ENCODE data around the gene PTP4A2. TPM values are rescaled to one million over a fixed set of nuclear protein-coding genes. Genes with fewer than 3 reads are reported as not detected.

PTP4A2 gene
- total RNA-seq, 1 experiment from 2014 or later: 169 TPM

GRCh38 chr1:31869449-31869848 lies 68.7 kb downstream of the PTP4A2 start:
- TF ChIP-seq CTCF (IDR thresholded peaks at IDR 0.05; ENCODE audit: insufficient read depth in 1 of 2, low read depth in 1 of 2, low read length in 1 of 2, severe bottlenecking in 1 of 2, unreplicated experiment in 1 of 2): no peak
- no peaks in the 10 kb centered on the region for H3K4me1 Mint-ChIP-seq (ENCODE audit: low read depth, unreplicated experiment)
- no peaks in the 10 kb centered on the region for H3K27me3 Mint-ChIP-seq (ENCODE audit: insufficient read depth, unreplicated experiment)
- intact Hi-C loops (cut with micrococcal nuclease; ENCODE audit: unreplicated experiment): no loop called here
- POLR2A ChIA-PET: no interaction called here
- no peaks in the 10 kb centered on the region for H3K4me1 ChIP-seq
- no peaks in the 10 kb centered on the region for H3K9me3 Mint-ChIP-seq (ENCODE audit: unreplicated experiment)
- no peak overlapping the region for H3K4me3 ChIP-seq (ENCODE audit: low read depth, low read length)
- H3K36me3 ChIP-seq (ENCODE audit: control insufficient read depth, insufficient read depth, low read length): no peaks in the 10 kb centered on the region
- H3K27me3 ChIP-seq (replicated peaks; ENCODE audit: control insufficient read depth, insufficient read depth, low read length): no peaks in the 10 kb centered on the region
- H3K36me3 Mint-ChIP-seq (ENCODE audit: insufficient read depth, unreplicated experiment): no peaks in the 10 kb centered on the region
- CTCF ChIA-PET: no interaction called here
- no peak for DNase-seq
- no TSS peak for BruUV-seq (replicated peaks)
- no peak overlapping the region for H3K4me3 Mint-ChIP-seq (ENCODE audit: unreplicated experiment)
- no peak overlapping the region for H3K27ac Mint-ChIP-seq (ENCODE audit: unreplicated experiment)
- H3K9me3 ChIP-seq: no peaks in the 10 kb centered on the region

GRCh38 chr1:31868862-31869261 lies 69.3 kb downstream of the PTP4A2 start:
- no TSS peak for BruUV-seq (replicated peaks)
- H3K27me3 Mint-ChIP-seq (ENCODE audit: insufficient read depth, unreplicated experiment): no peaks in the 10 kb centered on the region
- TF ChIP-seq CTCF (IDR thresholded peaks at IDR 0.05; ENCODE audit: insufficient read depth in 1 of 2, low read depth in 1 of 2, low read length in 1 of 2, severe bottlenecking in 1 of 2, unreplicated experiment in 1 of 2): no peak
- no peaks in the 10 kb centered on the region for H3K4me1 Mint-ChIP-seq (ENCODE audit: low read depth, unreplicated experiment)
- H3K36me3 Mint-ChIP-seq (ENCODE audit: insufficient read depth, unreplicated experiment): no peaks in the 10 kb centered on the region
- H3K9me3 ChIP-seq: no peaks in the 10 kb centered on the region
- H3K27me3 ChIP-seq (replicated peaks; ENCODE audit: control insufficient read depth, insufficient read depth, low read length): no peaks in the 10 kb centered on the region
- DNase-seq: no peak
- no peaks in the 10 kb centered on the region for H3K36me3 ChIP-seq (ENCODE audit: control insufficient read depth, insufficient read depth, low read length)
- H3K4me3 ChIP-seq (ENCODE audit: low read depth, low read length): no peak overlapping the region
- H3K27ac Mint-ChIP-seq (ENCODE audit: unreplicated experiment): no peak overlapping the region
- intact Hi-C loops (cut with micrococcal nuclease; ENCODE audit: unreplicated experiment): no loop called here
- POLR2A ChIA-PET: no interaction called here
- no peak overlapping the region for H3K4me3 Mint-ChIP-seq (ENCODE audit: unreplicated experiment)
- CTCF ChIA-PET: no interaction called here
- no peaks in the 10 kb centered on the region for H3K4me1 ChIP-seq
- no peaks in the 10 kb centered on the region for H3K9me3 Mint-ChIP-seq (ENCODE audit: unreplicated experiment)

- H3K4me3 ChIP-seq (ENCODE audit: low read depth, low read length): no peak overlapping the region
- no peaks in the 10 kb centered on the region for H3K9me3 ChIP-seq
- no peaks in the 10 kb centered on the region for H3K4me1 Mint-ChIP-seq (ENCODE audit: low read depth, unreplicated experiment)
- H3K27ac Mint-ChIP-seq (ENCODE audit: unreplicated experiment): no peak overlapping the region
- H3K36me3 Mint-ChIP-seq (ENCODE audit: insufficient read depth, unreplicated experiment): no peaks in the 10 kb centered on the region
- DNase-seq: no peak
- ChIA-PET POLR2A (no interaction called here), CTCF (no interaction called here)
- no peaks in the 10 kb centered on the region for H3K4me1 ChIP-seq
- BruUV-seq (replicated peaks): no TSS peak
- no peak overlapping the region for H3K4me3 Mint-ChIP-seq (ENCODE audit: unreplicated experiment)
- H3K27me3 ChIP-seq (replicated peaks; ENCODE audit: control insufficient read depth, insufficient read depth, low read length): no peaks in the 10 kb centered on the region
- no peaks in the 10 kb centered on the region for H3K27me3 Mint-ChIP-seq (ENCODE audit: insufficient read depth, unreplicated experiment)
- no peaks in the 10 kb centered on the region for H3K9me3 Mint-ChIP-seq (ENCODE audit: unreplicated experiment)
- TF ChIP-seq CTCF (IDR thresholded peaks at IDR 0.05; ENCODE audit: insufficient read depth in 1 of 2, low read depth in 1 of 2, low read length in 1 of 2, severe bottlenecking in 1 of 2, unreplicated experiment in 1 of 2): no peak
- no peaks in the 10 kb centered on the region for H3K36me3 ChIP-seq (ENCODE audit: control insufficient read depth, insufficient read depth, low read length)
- intact Hi-C loops (cut with micrococcal nuclease; ENCODE audit: unreplicated experiment): no loop called here
Observed at GRCh38 chr1:31867546-31867945, 70.6 kb downstream of the PTP4A2 start.

Measured in Caco-2 (cell line).